Activated CD4-positive, alpha-beta T cell treated with anti-CD3 and anti-CD28 coated beads for 1 hour (primary cell): ENCODE measurements around the gene GCAT.

ENCODE experiments used
- DNase-seq: peaks from one replicate; pipeline ENCODE4 v3.0.0-alpha.2; 2020

The GCAT gene

DNA sequence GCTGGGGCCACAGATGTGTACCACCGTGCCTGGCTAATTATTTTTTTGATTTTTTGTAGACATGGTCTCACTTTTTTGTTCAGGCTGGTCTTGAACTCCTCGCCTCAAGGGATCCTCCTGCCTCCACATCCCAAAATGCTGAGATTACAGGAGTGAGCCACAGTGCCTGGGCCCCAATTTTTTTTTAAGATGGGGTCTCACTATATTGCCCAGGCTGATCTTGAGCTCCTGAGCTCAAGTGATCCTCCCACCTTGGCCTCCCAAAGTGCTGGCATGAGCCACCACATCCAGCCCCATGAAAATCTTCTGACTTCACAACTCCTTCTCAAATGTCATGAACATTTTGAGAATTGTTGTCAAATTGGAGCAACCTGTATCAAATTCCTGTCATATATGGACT is 38.7 kb downstream of the GCAT start:
- DNase-seq: no peak

DNA sequence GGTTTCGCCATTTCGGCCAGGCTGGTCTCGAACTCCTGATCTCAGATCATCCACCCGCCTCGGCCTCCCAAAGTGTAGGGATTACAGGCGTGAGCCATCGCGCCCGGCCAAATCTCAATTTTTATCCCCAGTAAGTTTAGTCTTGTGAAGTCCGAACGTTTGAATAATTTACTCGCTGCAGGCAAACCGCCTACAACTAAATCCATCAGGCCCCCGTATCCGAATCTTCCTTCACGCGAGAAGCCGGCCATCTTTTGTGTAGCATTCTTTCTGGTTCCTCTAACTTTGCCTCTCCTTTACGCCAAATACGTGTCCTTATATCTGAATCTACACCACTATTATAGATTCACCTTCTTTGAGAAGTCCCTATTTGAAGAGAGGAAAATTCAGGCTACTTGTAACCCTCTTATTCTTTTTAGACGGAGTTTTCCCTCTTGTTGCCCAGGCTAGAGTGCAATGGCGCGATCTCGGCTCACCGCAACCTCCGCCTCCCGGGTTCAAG is 40.9 kb downstream of the GCAT start:
- no peak for DNase-seq

DNA sequence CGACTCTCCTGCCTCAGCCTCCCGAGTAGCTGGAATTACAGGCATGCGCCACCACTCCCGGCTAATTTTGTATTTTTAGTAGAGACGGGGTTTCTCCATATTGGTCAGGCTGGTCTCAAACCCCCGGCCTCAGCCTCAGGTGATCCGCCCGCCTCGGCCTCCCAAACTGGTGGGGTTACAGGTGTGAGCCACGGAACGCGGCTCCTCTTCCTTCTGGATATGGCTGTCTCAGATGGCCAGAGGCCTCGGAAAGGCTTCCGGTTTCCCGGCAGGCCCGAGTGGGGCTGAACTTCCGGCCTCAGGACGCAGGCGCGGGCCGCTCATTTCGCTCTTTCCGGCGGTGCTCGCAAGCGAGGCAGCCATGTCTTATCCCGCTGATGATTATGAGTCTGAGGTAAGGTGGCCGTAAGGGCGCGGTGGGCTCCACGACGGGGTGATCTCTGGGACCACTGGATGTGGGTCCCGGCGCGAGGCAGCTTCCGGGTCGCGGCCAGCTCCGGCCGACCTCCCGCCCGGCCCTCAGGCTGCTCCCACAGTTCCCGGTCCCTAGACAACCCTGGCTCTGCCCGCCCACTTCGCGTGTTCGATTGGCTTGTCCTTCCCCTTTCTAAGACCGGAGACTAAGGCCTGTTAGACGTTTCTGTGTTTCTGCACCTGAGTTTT is 41.5 kb downstream of the GCAT start, which contains the start of gene EIF3L:
Gene EIF3L, plus strand, starts transcription at position 331 of the 663 bp plus-strand sequence. Its CDS starts 31 bp downstream, at position 362.
- peak; percentile 77 for DNase-seq

DNA sequence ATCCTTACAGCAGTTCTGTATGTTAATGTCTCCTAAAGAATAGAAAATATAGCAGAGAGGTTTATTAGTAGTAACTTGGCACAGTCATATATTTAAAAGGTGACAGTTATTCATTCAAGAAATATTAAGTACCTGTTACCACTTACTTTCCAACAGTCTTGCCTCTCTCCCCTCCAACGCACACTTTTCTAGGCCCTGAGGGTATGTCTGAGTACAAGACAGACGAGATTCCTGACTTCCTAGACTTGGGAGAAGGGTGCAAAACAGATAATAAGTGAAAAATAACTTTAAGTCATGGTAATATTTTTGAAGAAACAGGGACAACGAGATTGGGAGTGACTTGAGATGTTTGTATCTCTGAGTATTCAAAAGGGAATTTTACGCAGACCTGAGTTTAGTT is 43.1 kb downstream of the GCAT start:
- no peak for DNase-seq

DNA sequence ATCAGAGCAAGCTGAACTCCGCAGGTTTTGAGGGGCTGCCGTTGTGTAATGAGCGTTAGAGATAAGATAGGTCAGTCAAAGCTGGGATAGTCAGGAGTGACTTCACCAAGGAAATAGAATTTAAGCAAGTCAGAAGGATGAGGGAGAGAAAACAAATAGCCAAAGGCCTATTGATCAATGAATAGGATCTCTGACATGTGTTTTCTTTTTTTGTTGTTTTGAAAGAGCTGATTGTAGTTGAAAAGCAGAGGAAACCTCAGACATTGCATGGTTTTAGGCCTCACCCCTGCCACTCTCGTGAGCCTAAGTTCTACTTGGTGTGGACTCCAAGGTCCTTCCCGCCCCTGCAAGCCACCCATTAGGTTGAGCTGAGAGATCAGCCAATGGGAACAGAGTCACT is 44.7 kb downstream of the GCAT start:
- no peak for DNase-seq

DNA sequence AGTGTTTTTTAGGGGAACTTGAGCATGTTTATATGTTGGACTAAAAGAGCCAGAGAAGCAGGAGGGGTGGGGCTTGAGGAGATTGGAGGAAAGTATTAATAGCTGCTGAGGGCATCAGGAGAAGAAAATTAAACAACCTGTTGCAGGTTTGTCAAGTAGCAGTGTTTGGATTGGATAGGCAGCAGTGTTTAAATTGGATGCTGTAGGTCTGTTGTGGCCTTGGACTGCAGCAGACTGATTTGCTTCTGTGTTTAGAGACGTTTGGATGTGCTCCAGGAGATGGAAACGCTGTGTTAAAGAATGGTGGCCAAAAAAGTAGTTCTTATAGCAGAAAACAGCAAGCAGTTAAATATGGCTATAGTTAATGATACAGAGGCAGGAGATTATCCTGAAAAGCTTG is 47.2 kb downstream of the GCAT start:
- no peak for DNase-seq

DNA sequence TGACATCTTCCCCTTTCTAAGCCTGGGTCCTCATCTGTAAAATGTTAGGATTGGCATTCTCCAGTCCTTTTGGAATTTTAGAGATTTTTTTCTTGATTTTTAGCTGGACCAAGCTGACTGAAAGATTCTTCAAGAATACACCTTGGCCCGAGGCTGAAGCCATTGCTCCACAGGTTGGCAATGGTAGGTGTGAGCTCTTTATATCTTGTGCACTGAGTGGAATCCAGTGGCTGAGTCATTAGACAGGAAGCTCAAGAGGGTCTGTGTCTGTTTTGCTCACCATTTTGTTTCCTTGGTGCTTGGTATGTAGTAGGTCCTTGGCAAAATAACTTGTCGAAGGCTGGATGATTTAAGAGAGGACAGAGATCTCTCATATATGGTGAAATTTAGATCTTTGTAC is 47.7 kb downstream of the GCAT start:
- DNase-seq: no peak

DNA sequence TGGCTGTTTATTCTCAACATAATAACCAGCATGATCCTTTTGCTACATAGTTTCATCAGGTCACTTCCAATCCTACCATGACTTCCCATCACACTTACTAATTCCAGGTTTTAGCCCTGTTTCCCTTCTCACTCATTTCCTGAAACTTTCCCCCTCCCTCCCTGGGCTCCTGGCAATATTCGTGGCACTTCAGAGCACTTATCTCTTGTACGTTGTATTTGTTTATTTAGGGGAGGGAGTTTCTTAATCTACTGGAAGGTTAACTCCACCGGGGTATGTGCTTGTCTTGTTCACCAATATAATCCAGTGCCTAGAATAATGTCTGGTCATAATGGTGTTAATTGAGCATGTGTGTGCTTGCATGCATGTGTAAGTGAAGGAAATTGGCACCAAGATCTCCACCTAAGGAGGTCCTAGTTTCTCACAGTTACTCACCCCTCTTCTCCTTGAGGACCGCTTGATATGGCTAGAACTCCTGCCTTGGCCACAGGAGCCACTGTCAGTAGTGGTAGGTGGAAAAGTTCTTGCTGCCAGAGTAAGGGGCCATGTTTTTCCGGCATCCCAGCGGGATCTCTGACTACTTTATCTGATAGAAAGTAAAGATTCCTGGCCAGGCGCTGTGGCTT is 53.2 kb downstream of the GCAT start:
- DNase-seq: no peak

DNA sequence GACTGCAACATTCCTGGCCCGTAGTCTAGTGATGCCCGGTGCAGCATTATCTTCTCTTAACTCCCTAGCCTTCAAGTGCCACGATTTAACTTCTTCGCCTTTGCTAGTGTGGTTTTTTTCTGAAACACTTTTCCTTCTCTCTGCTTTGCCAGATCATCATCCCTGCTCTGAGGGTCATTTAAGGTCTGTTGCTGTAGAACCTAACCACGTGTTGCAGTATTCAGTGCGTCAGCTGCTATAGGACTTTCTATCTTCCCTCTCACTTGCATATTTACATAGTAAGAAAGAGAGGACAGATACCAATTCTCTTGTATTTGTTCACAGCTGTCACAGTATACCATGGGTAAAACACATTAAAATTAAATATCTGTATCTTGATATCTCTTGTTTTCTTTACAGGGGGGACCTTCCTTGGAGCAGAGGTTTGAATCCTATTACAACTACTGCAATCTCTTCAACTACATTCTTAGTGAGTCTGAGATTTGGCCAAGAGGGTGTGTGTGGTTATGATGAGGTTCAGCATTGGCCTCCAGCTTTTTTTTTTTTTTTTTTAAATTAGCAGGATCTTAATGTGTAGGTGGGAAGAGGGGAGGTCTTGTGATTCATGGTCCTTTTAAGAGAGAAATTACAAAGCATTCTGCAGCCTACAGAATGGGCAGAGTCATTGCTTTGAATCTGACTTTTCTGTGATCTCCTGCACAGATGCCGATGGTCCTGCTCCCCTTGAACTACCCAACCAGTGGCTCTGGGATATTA is 55.0 kb downstream of the GCAT start:
- no peak for DNase-seq

DNA sequence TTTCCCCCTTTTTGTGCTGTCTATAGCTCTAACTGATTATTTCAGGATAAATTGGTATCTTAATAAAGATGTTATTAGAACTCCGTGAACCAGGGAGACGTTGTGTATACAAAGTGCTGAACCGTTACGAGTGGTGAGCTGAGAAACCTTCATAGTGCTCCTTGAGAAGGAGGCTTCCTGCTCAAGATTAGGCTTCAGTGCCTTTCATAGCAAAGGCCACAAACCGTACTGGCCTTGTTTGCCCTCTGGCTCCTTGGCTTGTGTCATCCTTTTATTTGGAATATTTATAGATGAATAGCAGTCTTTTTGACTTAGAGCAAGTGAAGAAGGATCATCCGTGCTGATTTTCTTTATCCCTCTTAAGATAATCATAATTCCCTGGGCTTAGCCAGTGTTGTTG is 57.8 kb downstream of the GCAT start:
- no peak for DNase-seq
